Neural cell (in vitro differentiated cells): ENCODE results near the gene GAREM2. TPM values are rescaled to one million over a fixed set of nuclear protein-coding genes. Genes with fewer than 3 reads are reported as not detected.

Source experiments
- H2AFZ ChIP-seq: fragments of 200-600, 300-800 bp; sonication (generic), shearing (Covaris generic); 2 replicates; pipeline ENCODE4 v1.6.0; 2014; ENCODE audit warnings: low read depth, mild to moderate bottlenecking, antibody characterized with exemption, low read length, moderate library complexity
- H3F3A ChIP-seq: fragments of 200-600 bp; shearing (Covaris generic); 2 replicates; pipeline ENCODE4 v1.6.1; 2016; ENCODE audit warnings: mild to moderate bottlenecking, moderate library complexity, mixed read lengths, antibody characterized with exemption, low read length; ENCODE audit not compliant: insufficient read depth, poor library complexity, severe bottlenecking
- H3K27ac ChIP-seq: fragments of 200-600, 300-800 bp; sonication (generic), shearing (Covaris generic); 2 replicates; pipeline ENCODE4 v1.5.1; 2014; ENCODE audit warnings: mild to moderate bottlenecking, low read length, moderate library complexity
- H3K27me3 ChIP-seq: fragments of 300-800, 200-600 bp; sonication (generic), shearing (Covaris generic); 2 replicates; pipeline ENCODE4 v1.6.0; 2014; ENCODE audit warnings: mild to moderate bottlenecking, low read depth, low read length, moderate library complexity; ENCODE audit not compliant: insufficient read depth
- H3K36me3 ChIP-seq: fragments of 300-800, 200-600 bp; sonication (generic), shearing (Covaris generic); 2 replicates; pipeline ENCODE4 v1.5.1; 2014; ENCODE audit warnings: mild to moderate bottlenecking, antibody characterized with exemption, low read length, moderate library complexity; ENCODE audit not compliant: insufficient read depth
- H3K4me2 ChIP-seq: fragments of 300-800, 200-600 bp; sonication (generic), shearing (Covaris generic); 2 replicates; pipeline ENCODE4 v1.6.0; 2014; ENCODE audit warnings: mild to moderate bottlenecking, low read length
- H3K4me3 ChIP-seq: fragments of 300-800, 200-600 bp; sonication (generic), shearing (Covaris generic); 2 replicates; pipeline ENCODE4 v1.5.1; 2014; ENCODE audit warnings: mild to moderate bottlenecking, low read length, moderate library complexity
- H3K79me2 ChIP-seq: fragments of 200-600 bp; shearing (Covaris generic); replicated peaks from 2 replicates; pipeline ENCODE4 v1.6.0; 2014; ENCODE audit warnings: mild to moderate bottlenecking, low read length, moderate library complexity; ENCODE audit not compliant: insufficient read depth
- H3K9ac ChIP-seq: fragments of 300-800, 200-600 bp; sonication (generic), shearing (Covaris generic); 2 replicates; pipeline ENCODE4 v1.6.1; 2016; ENCODE audit warnings: mild to moderate bottlenecking, low read length, mixed read lengths
- H3K9me2 ChIP-seq: fragments of 200-600 bp; shearing (Covaris generic); 2 replicates; pipeline ENCODE4 v1.6.1; 2016; ENCODE audit warnings: mild to moderate bottlenecking, low read length, mixed read lengths; ENCODE audit not compliant: insufficient read depth
- H3K9me3 ChIP-seq: fragments of 200-600, 300-800 bp; sonication (generic), shearing (Covaris generic); 2 replicates; pipeline ENCODE4 v1.6.1; 2016; ENCODE audit warnings: mild to moderate bottlenecking, mixed run types, low read length, moderate library complexity, mixed read lengths
- H4K20me1 ChIP-seq: fragments of 200-600 bp; shearing (Covaris generic); 2 replicates; pipeline ENCODE4 v1.6.1; 2016; ENCODE audit warnings: mild to moderate bottlenecking, mixed run types; ENCODE audit not compliant: insufficient read depth
- EP300 ChIP-seq: fragments of 450-650 bp; conservative IDR thresholded peaks from 2 replicates; pipeline ENCODE4 v1.6.1; 2014; ENCODE audit warnings: antibody characterized with exemption, mild to moderate bottlenecking, moderate library complexity; ENCODE audit not compliant: poor library complexity, severe bottlenecking
- EZH2 ChIP-seq: fragments of 200-600, 300-800 bp; shearing (Covaris generic), sonication (generic); IDR thresholded peaks from 2 replicates; pipeline ENCODE4 v1.6.1; 2014; ENCODE audit warnings: antibody characterized with exemption, low read length, borderline replicate concordance, mild to moderate bottlenecking; ENCODE audit not compliant: insufficient read depth, poor library complexity, severe bottlenecking
- MXI1 ChIP-seq: fragments of 450-650 bp; conservative IDR thresholded peaks from 2 replicates; pipeline ENCODE4 v1.6.1; 2014; ENCODE audit warnings: antibody characterized with exemption, mild to moderate bottlenecking; ENCODE audit not compliant: poor library complexity, severe bottlenecking
- POLR2AphosphoS5 ChIP-seq: IDR thresholded peaks from 2 replicates; pipeline ENCODE4 v1.6.1; 2012
- RAD21 ChIP-seq: fragments of 450-650 bp; conservative IDR thresholded peaks from 2 replicates; pipeline ENCODE4 v1.6.1; 2014; ENCODE audit warnings: antibody characterized with exemption, mild to moderate bottlenecking, moderate library complexity
- SMC3 ChIP-seq: fragments of 450-650 bp; conservative IDR thresholded peaks from 2 replicates; pipeline ENCODE4 v1.6.1; 2014; ENCODE audit warnings: antibody characterized with exemption, mild to moderate bottlenecking, moderate library complexity; ENCODE audit not compliant: poor library complexity
- TAF1 ChIP-seq: IDR thresholded peaks from 2 replicates; pipeline ENCODE4 v1.6.1; 2012; ENCODE audit warnings: low read depth
- polyA plus RNA-seq: library from polyadenylated mRNA; depleted of rRNA; stranded (reverse); fragments of >200 nt; gene quantifications from 2 replicates; pipeline ENCODE4 v1.2.3, GENCODE V29; 2014
- TF ChIP-seq, protein P1 (sequence below): IDR thresholded peaks from 2 replicates; pipeline ENCODE4 v1.6.1; 2012; ENCODE audit warnings: borderline replicate concordance
- TF ChIP-seq, protein P2 (sequence below): fragments of 450-650 bp; IDR thresholded peaks from 2 replicates; pipeline ENCODE4 v1.5.1; 2014; ENCODE audit warnings: antibody characterized with exemption, mild to moderate bottlenecking, moderate library complexity; ENCODE audit not compliant: poor library complexity, severe bottlenecking

GAREM2 gene
- polyA plus RNA-seq, 1 donor from 2014 or later = 3.2 TPM

DNA sequence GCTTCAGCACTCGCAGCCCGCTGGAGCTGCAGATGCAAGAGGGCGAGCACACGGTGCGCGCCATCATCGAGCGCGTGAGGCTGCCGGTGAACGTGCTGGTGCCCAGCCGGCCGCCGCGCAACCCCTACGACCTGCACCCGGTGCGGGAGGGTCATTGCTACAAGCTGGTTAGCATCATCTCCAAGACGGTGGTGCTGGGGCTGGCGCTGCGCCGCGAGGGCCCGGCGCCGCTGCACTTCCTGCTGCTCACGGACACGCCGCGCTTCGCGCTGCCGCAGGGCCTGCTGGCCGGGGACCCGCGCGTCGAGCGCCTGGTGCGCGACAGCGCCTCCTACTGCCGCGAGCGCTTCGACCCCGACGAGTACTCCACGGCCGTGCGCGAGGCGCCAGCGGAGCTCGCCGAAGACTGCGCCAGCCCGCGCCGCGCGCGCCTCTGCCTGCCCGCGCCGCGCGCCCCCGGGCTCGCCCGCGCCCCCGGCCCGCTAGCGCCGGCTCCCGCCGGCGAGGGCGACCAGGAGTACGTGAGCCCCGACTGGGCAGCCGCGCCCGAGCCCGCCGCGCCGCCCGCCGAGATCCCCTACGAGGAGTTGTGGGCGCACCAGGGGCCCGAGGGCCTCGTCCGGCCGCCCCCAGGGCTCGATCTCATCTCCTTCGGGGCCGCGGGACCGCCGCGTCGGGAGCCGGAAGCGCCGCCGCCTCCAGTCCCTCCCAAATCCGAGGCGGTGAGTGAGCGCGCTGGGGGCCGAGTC is 11.8 kb downstream of the GAREM2 start:
- Histone ChIP-seq H3K27me3 (no peaks in the 10 kb centered on the region), H3K4me3 (no peak overlapping the region), H4K20me1 (no peaks in the 10 kb centered on the region), H3K9ac (no peak overlapping the region), H3K27ac (no peak overlapping the region), H3K9me2 (no peaks in the 10 kb centered on the region), H2AFZ (no peak overlapping the region), H3K79me2 (no peaks in the 10 kb centered on the region), H3K4me2 (no peak overlapping the region), H3F3A (no peaks in the 10 kb centered on the region), H3K36me3 (no peaks in the 10 kb centered on the region), H3K9me3 (no peaks in the 10 kb centered on the region)
- TF ChIP-seq SMC3 (no peak), EZH2 (no peak), POLR2AphosphoS5 (no peak), EP300 (no peak), MXI1 (no peak), TAF1 (no peak), RAD21 (no peak)
- TF ChIP-seq, protein P1, sequence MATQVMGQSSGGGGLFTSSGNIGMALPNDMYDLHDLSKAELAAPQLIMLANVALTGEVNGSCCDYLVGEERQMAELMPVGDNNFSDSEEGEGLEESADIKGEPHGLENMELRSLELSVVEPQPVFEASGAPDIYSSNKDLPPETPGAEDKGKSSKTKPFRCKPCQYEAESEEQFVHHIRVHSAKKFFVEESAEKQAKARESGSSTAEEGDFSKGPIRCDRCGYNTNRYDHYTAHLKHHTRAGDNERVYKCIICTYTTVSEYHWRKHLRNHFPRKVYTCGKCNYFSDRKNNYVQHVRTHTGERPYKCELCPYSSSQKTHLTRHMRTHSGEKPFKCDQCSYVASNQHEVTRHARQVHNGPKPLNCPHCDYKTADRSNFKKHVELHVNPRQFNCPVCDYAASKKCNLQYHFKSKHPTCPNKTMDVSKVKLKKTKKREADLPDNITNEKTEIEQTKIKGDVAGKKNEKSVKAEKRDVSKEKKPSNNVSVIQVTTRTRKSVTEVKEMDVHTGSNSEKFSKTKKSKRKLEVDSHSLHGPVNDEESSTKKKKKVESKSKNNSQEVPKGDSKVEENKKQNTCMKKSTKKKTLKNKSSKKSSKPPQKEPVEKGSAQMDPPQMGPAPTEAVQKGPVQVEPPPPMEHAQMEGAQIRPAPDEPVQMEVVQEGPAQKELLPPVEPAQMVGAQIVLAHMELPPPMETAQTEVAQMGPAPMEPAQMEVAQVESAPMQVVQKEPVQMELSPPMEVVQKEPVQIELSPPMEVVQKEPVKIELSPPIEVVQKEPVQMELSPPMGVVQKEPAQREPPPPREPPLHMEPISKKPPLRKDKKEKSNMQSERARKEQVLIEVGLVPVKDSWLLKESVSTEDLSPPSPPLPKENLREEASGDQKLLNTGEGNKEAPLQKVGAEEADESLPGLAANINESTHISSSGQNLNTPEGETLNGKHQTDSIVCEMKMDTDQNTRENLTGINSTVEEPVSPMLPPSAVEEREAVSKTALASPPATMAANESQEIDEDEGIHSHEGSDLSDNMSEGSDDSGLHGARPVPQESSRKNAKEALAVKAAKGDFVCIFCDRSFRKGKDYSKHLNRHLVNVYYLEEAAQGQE = no peak
- TF ChIP-seq, protein P2, sequence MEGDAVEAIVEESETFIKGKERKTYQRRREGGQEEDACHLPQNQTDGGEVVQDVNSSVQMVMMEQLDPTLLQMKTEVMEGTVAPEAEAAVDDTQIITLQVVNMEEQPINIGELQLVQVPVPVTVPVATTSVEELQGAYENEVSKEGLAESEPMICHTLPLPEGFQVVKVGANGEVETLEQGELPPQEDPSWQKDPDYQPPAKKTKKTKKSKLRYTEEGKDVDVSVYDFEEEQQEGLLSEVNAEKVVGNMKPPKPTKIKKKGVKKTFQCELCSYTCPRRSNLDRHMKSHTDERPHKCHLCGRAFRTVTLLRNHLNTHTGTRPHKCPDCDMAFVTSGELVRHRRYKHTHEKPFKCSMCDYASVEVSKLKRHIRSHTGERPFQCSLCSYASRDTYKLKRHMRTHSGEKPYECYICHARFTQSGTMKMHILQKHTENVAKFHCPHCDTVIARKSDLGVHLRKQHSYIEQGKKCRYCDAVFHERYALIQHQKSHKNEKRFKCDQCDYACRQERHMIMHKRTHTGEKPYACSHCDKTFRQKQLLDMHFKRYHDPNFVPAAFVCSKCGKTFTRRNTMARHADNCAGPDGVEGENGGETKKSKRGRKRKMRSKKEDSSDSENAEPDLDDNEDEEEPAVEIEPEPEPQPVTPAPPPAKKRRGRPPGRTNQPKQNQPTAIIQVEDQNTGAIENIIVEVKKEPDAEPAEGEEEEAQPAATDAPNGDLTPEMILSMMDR = no peak

DNA sequence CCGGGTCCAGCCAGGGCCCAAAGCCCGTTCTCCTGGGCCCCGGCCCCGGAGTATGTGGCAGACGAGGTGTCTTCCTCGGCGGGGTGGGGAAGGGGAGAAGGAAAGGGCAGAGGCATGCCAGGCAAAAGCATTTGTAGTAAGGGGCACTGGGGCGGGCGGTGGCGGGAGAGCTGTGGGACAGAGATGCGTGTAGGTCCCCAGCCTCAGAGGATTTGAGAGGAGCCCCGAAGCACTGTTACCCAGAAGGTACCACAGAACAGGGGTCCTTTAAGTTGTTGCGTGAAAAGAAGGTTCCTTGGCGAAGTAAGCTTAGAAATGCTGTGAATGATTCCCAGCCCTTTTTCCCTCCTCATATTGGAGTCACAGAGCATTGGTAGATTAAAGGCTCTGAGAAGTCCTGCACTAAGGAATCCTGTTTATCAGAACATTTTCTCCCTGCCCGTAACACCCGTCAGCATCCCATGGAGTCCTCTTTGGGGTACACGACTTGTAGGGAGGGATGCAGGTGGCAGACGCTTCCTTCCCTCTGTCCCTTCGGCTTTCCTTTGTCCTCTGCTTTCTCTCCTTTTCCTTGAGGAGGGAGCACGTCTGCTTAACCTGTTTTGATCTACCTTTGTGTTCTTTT is 12.5 kb downstream of the GAREM2 start:
- Histone ChIP-seq H2AFZ (no peak overlapping the region), H3K9me3 (no peaks in the 10 kb centered on the region), H3K9me2 (no peaks in the 10 kb centered on the region), H3K9ac (no peak overlapping the region), H3F3A (no peaks in the 10 kb centered on the region), H3K27ac (no peak overlapping the region), H3K79me2 (no peaks in the 10 kb centered on the region), H3K4me2 (no peak overlapping the region), H3K27me3 (no peaks in the 10 kb centered on the region), H3K36me3 (no peaks in the 10 kb centered on the region), H3K4me3 (no peak overlapping the region), H4K20me1 (no peaks in the 10 kb centered on the region)
- no peak for TF ChIP-seq POLR2AphosphoS5
